Peyer's patch (tissue), 4 donors: ENCODE results near the gene PDE8B. TPM values are rescaled to one million over a fixed set of nuclear protein-coding genes. Genes with fewer than 3 reads are reported as not detected.

Experiments used
- DNase-seq, 3 donors: peaks; one replicate each; pipeline ENCODE4 v3.0.0-alpha.2; 2017 to 2019
- H3K27ac ChIP-seq, 4 donors: fragments of 200-600 bp; sonication (generic); one replicate each; pipeline ENCODE4 v1.5.1; 2016 to 2019
- H3K27me3 ChIP-seq, 2 donors: fragments of 200-600 bp; sonication (generic); one replicate each; pipeline ENCODE4 v1.5.1; 2019
- H3K36me3 ChIP-seq, 3 donors: fragments of 200-600 bp; sonication (generic); one replicate each; pipeline ENCODE4 v1.5.1; 2016 to 2019
- H3K4me1 ChIP-seq, 4 donors: fragments of 200-600 bp; sonication (generic); one replicate each; pipeline ENCODE4 v1.5.1; 2016 to 2019
- H3K4me3 ChIP-seq, 4 donors: fragments of 200-600 bp; sonication (generic); 1 replicate in 3 of 4; 2 replicates in 1 of 4; pipeline ENCODE4 v1.5.1; 2016 to 2019; ENCODE audit warnings: mild to moderate bottlenecking in 1 of 4
- H3K9me3 ChIP-seq, 4 donors: fragments of 200-600 bp; sonication (generic); one replicate each; pipeline ENCODE4 v1.5.1; 2016 to 2019; ENCODE audit warnings: mild to moderate bottlenecking in 1 of 4
- CTCF ChIP-seq, 6 experiments: fragments of 450-650 bp in 4 of 6; fragments of 200-600 bp in 2 of 6; sonication (generic) in 1 of 6; IDR thresholded peaks; one replicate each; pipeline ENCODE4 v1.5.1; 2017 to 2019; ENCODE audit warnings: antibody characterized with exemption in 6 of 6, mild to moderate bottlenecking in 3 of 6, moderate library complexity in 1 of 6
- POLR2A ChIP-seq, 2 donors: fragments of 450-650 bp; IDR thresholded peaks; one replicate each; pipeline ENCODE4 v1.5.1; 2017; ENCODE audit warnings: antibody characterized with exemption in 2 of 2, mild to moderate bottlenecking in 2 of 2, moderate library complexity in 2 of 2
- total RNA-seq, 4 donors: library from RNA; depleted of rRNA; stranded (reverse); fragments of >200 nt; gene quantifications; one replicate each; pipeline ENCODE4 v1.1.0, GENCODE V29; 2016

The PDE8B gene
- total RNA-seq, 4 donors from 2014 or later = 0.94 to 3.1 (median 1.9) TPM

- Histone ChIP-seq H3K27ac (no peak overlapping the region), H3K9me3 (no peaks in the 10 kb centered on the region), H3K4me3 (no peak overlapping the region), H3K4me1 (peaks cover 0 to 3% (median 0%) of the 10 kb centered on the region in 4 donors), H3K36me3 (no peaks in the 10 kb centered on the region), H3K27me3 (no peaks in the 10 kb centered on the region)
- DNase-seq = no peak
- TF ChIP-seq CTCF (IDR thresholded peaks at IDR 0.05) (no peak), POLR2A (IDR thresholded peaks at IDR 0.05) (no peak)
Observed at GRCh38 chr5:77175231-77175630, 35.2 kb upstream of the PDE8B start.

- H3K4me3 ChIP-seq = no peak overlapping the region
- H3K9me3 ChIP-seq = no peaks in the 10 kb centered on the region
- no peaks in the 10 kb centered on the region for H3K27me3 ChIP-seq
- peaks cover 0 to 12% (median 0%) of the 10 kb centered on the region in 4 donors for H3K4me1 ChIP-seq
- H3K27ac ChIP-seq = no peak overlapping the region
- TF ChIP-seq POLR2A (IDR thresholded peaks at IDR 0.05) (no peak), CTCF (IDR thresholded peaks at IDR 0.05) (no peak)
- H3K36me3 ChIP-seq = no peaks in the 10 kb centered on the region
- no peak for DNase-seq
Observed at GRCh38 chr5:77176429-77176828, 34.1 kb upstream of the PDE8B start.

- H3K9me3 ChIP-seq = no peaks in the 10 kb centered on the region
- no peak overlapping the region for H3K27ac ChIP-seq
- H3K36me3 ChIP-seq = no peaks in the 10 kb centered on the region
- no peak for TF ChIP-seq CTCF (IDR thresholded peaks at IDR 0.05)
- peaks cover 0 to 17% (median 2%) of the 10 kb centered on the region in 4 donors for H3K4me1 ChIP-seq
- no peak for DNase-seq
- no peak overlapping the region for H3K4me3 ChIP-seq
- no peaks in the 10 kb centered on the region for H3K27me3 ChIP-seq
Observed at GRCh38 chr5:77177576-77177975, 32.9 kb upstream of the PDE8B start.

GRCh38 chr5:77180167-77181081 is 30.1 kb upstream of the PDE8B start:
- Histone ChIP-seq H3K4me3 (peak overlapping the region; percentile 15 to 64 (median 38)), H3K27me3 (no peaks in the 10 kb centered on the region), H3K27ac (no peak overlapping the region), H3K4me1 (peaks cover 0 to 17% (median 2%) of the 10 kb centered on the region in 4 donors), H3K36me3 (no peaks in the 10 kb centered on the region), H3K9me3 (no peaks in the 10 kb centered on the region)
- no peak for TF ChIP-seq POLR2A (IDR thresholded peaks at IDR 0.05)
- no peak for TF ChIP-seq CTCF (IDR thresholded peaks at IDR 0.05)
- peak in 2 of 3 donors; percentile 54 to 68 for DNase-seq

GRCh38 chr5:77181173-77181572 is 29.3 kb upstream of the PDE8B start:
- H3K9me3 ChIP-seq = no peaks in the 10 kb centered on the region
- H3K4me3 ChIP-seq = peak overlapping the region in 2 of 4 donors; percentile 58 to 64
- no peak for TF ChIP-seq CTCF (IDR thresholded peaks at IDR 0.05)
- no peak for TF ChIP-seq POLR2A (IDR thresholded peaks at IDR 0.05)
- no peak overlapping the region for H3K27ac ChIP-seq
- no peaks in the 10 kb centered on the region for H3K36me3 ChIP-seq
- no peak for DNase-seq
- H3K4me1 ChIP-seq = peaks cover 0 to 17% (median 2%) of the 10 kb centered on the region in 4 donors
- H3K27me3 ChIP-seq = no peaks in the 10 kb centered on the region
